ENCODE data around the gene SOX30. TPM values are rescaled to one million over a fixed set of nuclear protein-coding genes. Genes with fewer than 3 reads are reported as not detected.

The SOX30 gene
- total RNA-seq (2014; rRNA removed; shearing (Covaris generic)): not detected in 2 replicates

GRCh38 chr5:157652377-157652692 is at the start of gene SOX30:
Gene SOX30 (minus strand): TSS chr5:157652438. CDS start chr5:157652078, 360 bp downstream.

GRCh38 chr5:157670662-157671591 is 18.7 kb upstream of the SOX30 start, which contains the start of gene C5orf52:
Gene C5orf52 (plus strand): TSS chr5:157671533. CDS start chr5:157671615, 82 bp downstream.

Small RNAs within 50 kb of the gene (small RNA-seq; reads per million reads assigned to genes)
- not detected for gene RNU6-390P

Other genes starting within 250 kb of the SOX30 start
- gene NIPAL4, start 192.2 kb downstream of the SOX30 start, total RNA-seq (2014; rRNA removed; shearing (Covaris generic)): 0.19 and 0.42 TPM in 2 replicates
- gene ADAM19, start 76.7 kb downstream of the SOX30 start, total RNA-seq (2014; rRNA removed; shearing (Covaris generic)): 25.7 and 25.9 TPM in 2 replicates
- gene C5orf52, start 19.1 kb upstream of the SOX30 start, total RNA-seq (2014; rRNA removed; shearing (Covaris generic)): not detected in 2 replicates
- gene THG1L, start 79.0 kb upstream of the SOX30 start, total RNA-seq (2014; rRNA removed; shearing (Covaris generic)): 55.1 and 58.1 TPM in 2 replicates
- 4.8 TPM in 2 replicates for gene LSM11, start 91.3 kb upstream of the SOX30 start, total RNA-seq (2014; rRNA removed; shearing (Covaris generic))
- 63.5 and 73.3 TPM in 2 replicates for gene CLINT1, start 206.7 kb upstream of the SOX30 start, total RNA-seq (2014; rRNA removed; shearing (Covaris generic))